Fibroblast of lung (primary cell): ENCODE data around the gene INTS15. TPM values are rescaled to one million over a fixed set of nuclear protein-coding genes. Genes with fewer than 3 reads are reported as not detected.
A peak's percentile ranks its signal among the peaks of the same experiment; 100 is the strongest.

Experiments
- DNase-seq, 2 donors: peaks; one replicate each; pipeline versions ENCODE4 v3.0.0 to v3.0.0-alpha.2; 2010; ENCODE audit warnings: low read depth in 2 of 2
- H2AFZ ChIP-seq: 2 replicates; pipeline ENCODE4 v1.5.1; 2012; ENCODE audit warnings: low read length, control low read depth, inconsistent platforms
- H3K27ac ChIP-seq: 2 replicates; pipeline ENCODE4 v1.5.1; 2011; ENCODE audit warnings: low read length, control low read depth; ENCODE audit not compliant: insufficient read depth
- H3K27me3 ChIP-seq: 2 replicates; pipeline ENCODE4 v1.5.1; 2011; ENCODE audit warnings: mild to moderate bottlenecking, low read length; ENCODE audit not compliant: control insufficient read depth, insufficient read depth
- H3K36me3 ChIP-seq: 2 replicates; pipeline ENCODE4 v1.5.1; 2011; ENCODE audit warnings: low read length; ENCODE audit not compliant: control insufficient read depth, insufficient read depth
- H3K4me1 ChIP-seq: 2 replicates; pipeline ENCODE4 v1.5.1; 2011; ENCODE audit warnings: low read length; ENCODE audit not compliant: control insufficient read depth, insufficient read depth; ENCODE audit errors: extremely low read depth
- H3K4me2 ChIP-seq: 2 replicates; pipeline ENCODE4 v1.5.1; 2011; ENCODE audit warnings: low read length, control low read depth; ENCODE audit not compliant: insufficient read depth; ENCODE audit errors: extremely low read depth
- H3K4me3 ChIP-seq, 4 experiments: fragments of 200-600 bp in 1 of 4; sonication (generic) in 1 of 4; replicated peaks in 1 of 4; 2 replicates each; pipeline ENCODE4 v1.5.1; 2011 to 2016; ENCODE audit warnings: low read length in 4 of 4, low read depth in 3 of 4, mild to moderate bottlenecking in 3 of 4, control low read depth in 2 of 4, inconsistent platforms in 1 of 4, mixed read lengths in 1 of 4; ENCODE audit not compliant: insufficient read depth in 1 of 4; ENCODE audit errors: control extremely low read depth in 1 of 4
- H3K79me2 ChIP-seq: 2 replicates; pipeline ENCODE4 v1.5.1; 2012; ENCODE audit warnings: mild to moderate bottlenecking, low read length, inconsistent platforms; ENCODE audit not compliant: control insufficient read depth, insufficient read depth
- H3K9ac ChIP-seq: 2 replicates; pipeline ENCODE4 v1.5.1; 2011; ENCODE audit warnings: mild to moderate bottlenecking, low read length, control low read depth; ENCODE audit not compliant: insufficient read depth
- H3K9me3 ChIP-seq: 2 replicates; pipeline ENCODE4 v1.5.1; 2012; ENCODE audit warnings: low read depth, low read length; ENCODE audit not compliant: control insufficient read depth, insufficient read depth
- H4K20me1 ChIP-seq: 2 replicates; pipeline ENCODE4 v1.5.1; 2011; ENCODE audit warnings: low read length; ENCODE audit not compliant: control insufficient read depth, insufficient read depth; ENCODE audit errors: extremely low read depth
- EZH2 ChIP-seq: IDR thresholded peaks from 2 replicates; pipeline ENCODE4 v1.5.1; 2012; ENCODE audit warnings: low read length, control low read depth, mild to moderate bottlenecking; ENCODE audit errors: missing control alignments
- polyA plus RNA-seq, 2 donors: library from polyadenylated mRNA; depleted of rRNA in 1 of 2; stranded (reverse) in 1 of 2; unstranded in 1 of 2; fragments of >200 nt; gene quantifications; 2 replicates each; pipeline ENCODE4 v1.2.1, GENCODE V29; 2011 to 2012; ENCODE audit warnings: missing spikeins in 1 of 2
- total RNA-seq: library from RNA; depleted of rRNA; stranded (reverse); fragments of >200 nt; gene quantifications from 2 replicates; pipeline ENCODE4 v1.2.1, GENCODE V29; 2014
- TF ChIP-seq, protein P1 (sequence below), 2 donors: IDR thresholded peaks in 1 of 2; conservative IDR thresholded peaks in 1 of 2; 1 replicate in 1 of 2; 2 replicates in 1 of 2; pipeline ENCODE4 v1.5.1; 2011 to 2012; ENCODE audit warnings: low read length in 2 of 2, control low read depth in 1 of 2, inconsistent platforms in 1 of 2, low read depth in 1 of 2, mild to moderate bottlenecking in 1 of 2

INTS15 gene
- total and polyA plus RNA-seq, 2 donors (not counting 1 experiment from before 2014, with no cell fraction given), result 7.1 to 11.7 TPM

DNA sequence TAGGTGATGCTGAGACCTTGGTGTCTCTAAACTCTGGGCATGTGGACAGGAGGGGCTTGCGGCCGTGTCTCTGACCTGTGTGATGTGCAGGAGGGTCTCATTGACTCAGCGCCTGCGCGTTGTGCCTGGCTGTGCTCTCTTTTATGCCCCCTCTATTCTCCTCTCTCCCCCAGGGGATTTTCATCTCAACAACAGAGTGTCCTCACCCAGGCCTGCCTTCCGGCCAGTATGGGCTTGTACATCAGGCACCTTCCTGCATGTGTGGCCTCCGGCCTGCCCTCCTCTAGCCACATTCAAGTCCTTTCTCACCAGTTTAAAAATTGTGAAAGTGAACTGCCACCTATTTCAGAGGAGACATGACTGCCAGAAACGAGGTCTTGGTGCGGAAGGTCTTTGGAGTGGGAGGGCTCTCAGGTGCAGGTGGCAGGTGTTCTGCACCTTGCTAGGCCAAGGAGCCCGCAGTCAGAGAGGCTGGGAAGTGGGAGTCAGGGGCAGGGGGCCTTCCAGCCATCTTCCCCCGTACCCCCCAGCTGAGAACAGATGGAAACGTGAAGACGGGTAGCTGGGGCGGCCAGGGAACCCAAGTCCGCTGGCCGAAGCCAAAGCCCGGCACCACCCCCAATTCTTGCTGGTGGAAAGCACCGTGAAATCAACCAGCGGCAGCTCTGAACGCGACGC lies 531 bp upstream of the INTS15 start:
- TF ChIP-seq, protein P1, sequence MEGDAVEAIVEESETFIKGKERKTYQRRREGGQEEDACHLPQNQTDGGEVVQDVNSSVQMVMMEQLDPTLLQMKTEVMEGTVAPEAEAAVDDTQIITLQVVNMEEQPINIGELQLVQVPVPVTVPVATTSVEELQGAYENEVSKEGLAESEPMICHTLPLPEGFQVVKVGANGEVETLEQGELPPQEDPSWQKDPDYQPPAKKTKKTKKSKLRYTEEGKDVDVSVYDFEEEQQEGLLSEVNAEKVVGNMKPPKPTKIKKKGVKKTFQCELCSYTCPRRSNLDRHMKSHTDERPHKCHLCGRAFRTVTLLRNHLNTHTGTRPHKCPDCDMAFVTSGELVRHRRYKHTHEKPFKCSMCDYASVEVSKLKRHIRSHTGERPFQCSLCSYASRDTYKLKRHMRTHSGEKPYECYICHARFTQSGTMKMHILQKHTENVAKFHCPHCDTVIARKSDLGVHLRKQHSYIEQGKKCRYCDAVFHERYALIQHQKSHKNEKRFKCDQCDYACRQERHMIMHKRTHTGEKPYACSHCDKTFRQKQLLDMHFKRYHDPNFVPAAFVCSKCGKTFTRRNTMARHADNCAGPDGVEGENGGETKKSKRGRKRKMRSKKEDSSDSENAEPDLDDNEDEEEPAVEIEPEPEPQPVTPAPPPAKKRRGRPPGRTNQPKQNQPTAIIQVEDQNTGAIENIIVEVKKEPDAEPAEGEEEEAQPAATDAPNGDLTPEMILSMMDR (conservative IDR thresholded peaks at IDR 0.05 in 1 of 2, IDR thresholded peaks at IDR 0.05 in 1 of 2; ENCODE audit: low read depth in 1 of 2, low read length in 2 of 2), result no peak
- TF ChIP-seq EZH2, result no peak
- H3K4me1 ChIP-seq, result no peaks in the 10 kb centered on the region
- no peak overlapping the region for H3K9ac ChIP-seq
- peaks cover 10% of the 10 kb centered on the region for H3K79me2 ChIP-seq
- H3K27ac ChIP-seq, result no peak overlapping the region
- H3K9me3 ChIP-seq, result no peaks in the 10 kb centered on the region
- H4K20me1 ChIP-seq, result no peaks in the 10 kb centered on the region
- peaks cover 6% of the 10 kb centered on the region for H3K36me3 ChIP-seq
- H3K4me3 ChIP-seq, result peak overlapping the region in 1 of 4 experiments; percentile 44
- H2AFZ ChIP-seq, result no peak overlapping the region
- peak overlapping the region; percentile 69 for H3K4me2 ChIP-seq
- H3K27me3 ChIP-seq, result no peaks in the 10 kb centered on the region
- no peak for DNase-seq

DNA sequence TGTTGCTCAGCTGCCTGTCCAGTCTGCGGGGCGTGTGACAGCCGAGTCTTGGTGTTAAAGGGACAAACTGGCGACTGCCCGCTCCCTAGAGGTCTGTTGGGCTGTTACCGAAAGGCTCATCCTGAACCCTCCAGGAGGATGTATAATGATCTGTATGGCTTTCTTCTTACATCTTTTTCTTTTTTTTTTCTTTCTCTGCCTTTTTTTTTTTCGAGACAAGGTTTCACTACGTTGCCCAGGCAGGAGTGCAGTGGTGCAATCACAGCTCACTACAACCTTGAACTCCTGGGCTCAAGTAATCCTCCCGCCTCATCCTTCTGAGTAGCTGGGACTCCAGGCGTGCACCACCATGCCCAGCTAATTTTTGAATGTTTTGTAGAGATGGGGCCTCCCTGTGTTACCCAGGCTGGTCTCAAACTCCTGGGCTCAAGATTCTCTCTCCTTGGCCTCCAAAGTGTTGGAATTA lies 857 bp downstream of the INTS15 start:
- Histone ChIP-seq H3K4me2 (peak overlapping the region; percentile 72), H4K20me1 (no peaks in the 10 kb centered on the region), H3K79me2 (peaks cover 10% of the 10 kb centered on the region), H3K27ac (peak overlapping the region; percentile 61), H3K36me3 (peaks cover 8% of the 10 kb centered on the region), H3K4me1 (no peaks in the 10 kb centered on the region), H3K27me3 (no peaks in the 10 kb centered on the region), H2AFZ (peak overlapping the region; percentile 97), H3K9ac (peak overlapping the region; percentile 77), H3K4me3 (peak overlapping the region; percentile 73 to 93 (median 88)), H3K9me3 (no peaks in the 10 kb centered on the region)
- no peak for TF ChIP-seq EZH2
- peak in 1 of 2 donors; percentile 9 for DNase-seq

DNA sequence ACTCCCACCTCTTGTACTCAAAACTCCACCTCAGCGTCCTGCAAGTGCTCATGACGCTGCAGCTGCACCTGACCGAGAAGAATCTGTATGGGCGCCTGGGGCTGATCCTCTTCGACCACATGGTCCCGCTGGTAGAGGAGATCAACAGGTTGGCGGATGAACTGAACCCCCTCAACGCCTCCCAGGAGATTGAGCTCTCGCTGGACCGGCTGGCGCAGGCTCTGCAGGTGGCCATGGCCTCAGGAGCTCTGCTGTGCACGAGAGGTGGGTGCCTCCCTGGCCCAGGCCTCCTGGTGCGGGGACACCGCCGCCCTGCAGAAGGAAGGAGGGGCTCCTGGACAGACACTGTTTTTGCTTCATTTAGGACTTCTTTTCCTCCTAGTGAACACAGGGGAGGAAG lies 10.3 kb downstream of the INTS15 start:
- Histone ChIP-seq H2AFZ (no peak overlapping the region), H3K27me3 (no peaks in the 10 kb centered on the region), H4K20me1 (no peaks in the 10 kb centered on the region), H3K79me2 (no peaks in the 10 kb centered on the region), H3K4me2 (no peak overlapping the region), H3K4me3 (no peak overlapping the region), H3K9ac (no peak overlapping the region), H3K4me1 (no peaks in the 10 kb centered on the region), H3K9me3 (no peaks in the 10 kb centered on the region), H3K36me3 (peaks cover 10% of the 10 kb centered on the region), H3K27ac (no peak overlapping the region)
- TF ChIP-seq EZH2, result no peak
- TF ChIP-seq, protein P1 (conservative IDR thresholded peaks at IDR 0.05 in 1 of 2, IDR thresholded peaks at IDR 0.05 in 1 of 2; ENCODE audit: low read depth in 1 of 2, low read length in 2 of 2), result no peak
- no peak for DNase-seq
